HepG2 (cell line): ENCODE measurements around the gene SARS2. TPM values are rescaled to one million over a fixed set of nuclear protein-coding genes. Genes with fewer than 3 reads are reported as not detected.
A peak's percentile ranks its signal among the peaks of the same experiment; 100 is the strongest.

Experiments used
- ATAC-seq: fragments of 200-7000 bp; cut with Tn5 transposase; 3 replicates; pipeline ENCODE4 v1.9.1; 2020; ENCODE audit warnings: mild to moderate bottlenecking, moderate library complexity
- BruUV-seq: library from RNA; stranded (reverse); fragments of 400-500 nt; replicated peaks from 2 replicates; lab custom pipeline; 2021; lab: Mats Ljungman, UMichigan
- CTCF ChIA-PET: fragments of 300-600 bp; formaldehyde crosslinking; extraction: SDS; loops from one replicate; lab custom pipeline; 2021; ENCODE audit warnings: low total read pairs, inconsistent platforms, low intra/inter-chr PET ratio; lab: Yijun Ruan, JAX
- POLR2A ChIA-PET: fragments of 350-600 bp; sonication (Branson Sonifier 250); formaldehyde crosslinking; loops from one replicate; lab custom pipeline; 2020; ENCODE audit warnings: antibody characterized with exemption, inconsistent platforms; lab: Yijun Ruan, JAX
- DNase-seq: peaks from one replicate; pipeline ENCODE4 v3.0.0-alpha.2; 2015; ENCODE audit warnings: low spot score
- FAIRE-seq: peaks from 3 replicates; lab custom pipeline; 2011; peaks lifted over from hg19 to GRCh38; lab: Jason Lieb, UNC
- H2AFZ ChIP-seq: one replicate; pipeline ENCODE4 v1.6.1; 2011; ENCODE audit warnings: low read length, inconsistent platforms
- H3K27ac ChIP-seq: fragments of 300-600 bp; 3 replicates; pipeline ENCODE4 v1.8.0; 2011; ENCODE audit warnings: mixed run types, mild to moderate bottlenecking, mixed read lengths, low read length, inconsistent platforms; ENCODE audit not compliant: insufficient read depth; ENCODE audit errors: extremely low read length
- H3K27me3 ChIP-seq, 2 experiments: fragments of 200-600 bp in 1 of 2; 2 replicates in 1 of 2; 3 replicates in 1 of 2; pipeline versions ENCODE4 v1.6.0 to v1.8.0; 2011; ENCODE audit warnings: low read length in 2 of 2, mild to moderate bottlenecking in 2 of 2, moderate library complexity in 2 of 2, inconsistent platforms in 1 of 2; ENCODE audit not compliant: insufficient read depth in 2 of 2, control insufficient read depth in 1 of 2
- H3K36me3 ChIP-seq, 2 experiments: fragments of 200-600 bp in 1 of 2; replicated peaks in 1 of 2; 2 replicates in 1 of 2; 3 replicates in 1 of 2; pipeline versions ENCODE4 v1.5.1 to v1.8.0; 2011; ENCODE audit warnings: low read length in 2 of 2, inconsistent platforms in 1 of 2; ENCODE audit not compliant: insufficient read depth in 2 of 2, control insufficient read depth in 1 of 2
- H3K4me1 ChIP-seq: 2 replicates; pipeline ENCODE4 v1.5.1; 2012; ENCODE audit warnings: low read length, inconsistent platforms; ENCODE audit not compliant: insufficient read depth
- H3K4me2 ChIP-seq: 2 replicates; pipeline ENCODE4 v1.6.0; 2011; ENCODE audit warnings: low read depth, low read length, inconsistent platforms
- H3K4me3 ChIP-seq, 3 experiments: fragments of 200-600 bp in 1 of 3; sonication (generic), shearing (Covaris generic) in 1 of 3; replicated peaks in 1 of 3; 2 replicates each; pipeline ENCODE4 v1.5.1; 2011 to 2016; ENCODE audit warnings: low read length in 3 of 3, inconsistent platforms in 2 of 3, low read depth in 2 of 3, mild to moderate bottlenecking in 2 of 3, control low read depth in 1 of 3, mixed read lengths in 1 of 3; ENCODE audit not compliant: insufficient read depth in 1 of 3
- H3K79me2 ChIP-seq: one replicate; pipeline ENCODE4 v1.6.1; 2011; ENCODE audit warnings: low read length, inconsistent platforms; ENCODE audit not compliant: insufficient read depth
- H3K9ac ChIP-seq: 2 replicates; pipeline ENCODE4 v1.6.0; 2011; ENCODE audit warnings: mild to moderate bottlenecking, low read depth, low read length, inconsistent platforms; ENCODE audit not compliant: insufficient read depth
- H3K9me3 ChIP-seq: 2 replicates; pipeline ENCODE4 v1.5.1; 2012; ENCODE audit warnings: mild to moderate bottlenecking, low read length
- H4K20me1 ChIP-seq: 2 replicates; pipeline ENCODE4 v1.6.0; 2011; ENCODE audit warnings: inconsistent platforms, mild to moderate bottlenecking, low read length, moderate library complexity; ENCODE audit not compliant: insufficient read depth
- ARNTL ChIP-seq: sonication (generic); formaldehyde crosslinking; IDR thresholded peaks from 2 replicates; pipeline ENCODE4 v1.4.0; 2020; ENCODE audit warnings: mild to moderate bottlenecking, missing genetic modification reagents
- CBX2 ChIP-seq, 2 experiments: fragments of 200-600 bp in 1 of 2; sonication (generic); formaldehyde crosslinking in 1 of 2; IDR thresholded peaks; 2 replicates each; pipeline versions ENCODE4 v1.7.0 to v1.8.1; 2018 to 2022; ENCODE audit warnings: low read depth in 2 of 2, low read length in 1 of 2, mild to moderate bottlenecking in 1 of 2, missing genetic modification reagents in 1 of 2
- FIP1L1 ChIP-seq: fragments of 200-400 bp; formaldehyde crosslinking; IDR thresholded peaks from 2 replicates; pipeline ENCODE4 v1.6.1; 2018; ENCODE audit warnings: low read depth, mild to moderate bottlenecking, low read length, moderate library complexity, borderline replicate concordance; ENCODE audit not compliant: insufficient read depth
- FOXC1 ChIP-seq: sonication (generic); formaldehyde crosslinking; IDR thresholded peaks from 2 replicates; pipeline ENCODE4 v1.8.0; 2022; ENCODE audit warnings: mild to moderate bottlenecking, missing genetic modification reagents, borderline replicate concordance
- HNF1A ChIP-seq, 2 experiments: sonication (generic) in 1 of 2; formaldehyde crosslinking in 1 of 2; IDR thresholded peaks; 2 replicates each; pipeline versions ENCODE4 v1.4.0 to v1.6.1; 2016 to 2020; ENCODE audit warnings: borderline replicate concordance in 1 of 2, low read depth in 1 of 2, mild to moderate bottlenecking in 1 of 2, missing genetic modification reagents in 1 of 2
- KDM6A ChIP-seq: IDR thresholded peaks from 2 replicates; pipeline ENCODE4 v1.6.1; 2016; ENCODE audit warnings: low read depth
- MED13 ChIP-seq: sonication (generic); formaldehyde crosslinking; IDR thresholded peaks from 2 replicates; pipeline ENCODE4 v1.5.0; 2020; ENCODE audit warnings: missing genetic modification reagents
- NFRKB ChIP-seq: fragments of 450-650 bp; IDR thresholded peaks from 2 replicates; pipeline ENCODE4 v1.6.1; 2017
- PAF1 ChIP-seq: IDR thresholded peaks from 2 replicates; pipeline ENCODE4 v1.6.1; 2016; ENCODE audit warnings: missing genetic modification reagents, missing compliant biosample characterization
- SATB2 ChIP-seq: sonication (generic); formaldehyde crosslinking; IDR thresholded peaks from 2 replicates; pipeline ENCODE4 v1.5.0; 2020; ENCODE audit warnings: missing genetic modification reagents
- SIX1 ChIP-seq: sonication (generic); formaldehyde crosslinking; IDR thresholded peaks from 2 replicates; pipeline ENCODE4 v1.4.0; 2020; ENCODE audit warnings: missing genetic modification reagents, borderline replicate concordance
- SMC3 ChIP-seq: IDR thresholded peaks from 2 replicates; pipeline ENCODE4 v1.6.1; 2011; ENCODE audit warnings: low read length, improper control_type of control experiment
- SRSF1 ChIP-seq: fragments of 200-400 bp; formaldehyde crosslinking; optimal IDR thresholded peaks from 2 replicates; pipeline ENCODE3; 2017; ENCODE audit warnings: mild to moderate bottlenecking, low read depth, low read length, moderate library complexity
- ZBTB34 ChIP-seq: sonication (generic); formaldehyde crosslinking; IDR thresholded peaks from 2 replicates; pipeline ENCODE4 v1.8.0; 2022; ENCODE audit warnings: mild to moderate bottlenecking, missing genetic modification reagents
- ZKSCAN1 ChIP-seq: fragments of 150-350 bp; IDR thresholded peaks from 2 replicates; pipeline ENCODE4 v1.6.1; 2014; ENCODE audit warnings: low read length
- ZNF674 ChIP-seq: sonication (generic); formaldehyde crosslinking; IDR thresholded peaks from 2 replicates; pipeline ENCODE4 v1.5.0; 2020; ENCODE audit warnings: low read depth, mild to moderate bottlenecking, missing genetic modification reagents
- ZNF709 ChIP-seq: sonication (generic); formaldehyde crosslinking; IDR thresholded peaks from 2 replicates; pipeline ENCODE4 v1.5.0; 2020; ENCODE audit warnings: mild to moderate bottlenecking, missing genetic modification reagents
- ZNF768 ChIP-seq: sonication (generic); formaldehyde crosslinking; IDR thresholded peaks from 2 replicates; pipeline ENCODE4 v1.4.0; 2020; ENCODE audit warnings: missing genetic modification reagents
- ZNF850 ChIP-seq: sonication (generic); formaldehyde crosslinking; conservative IDR thresholded peaks from 2 replicates; pipeline ENCODE4 v1.9.0; 2021; ENCODE audit warnings: mild to moderate bottlenecking, missing genetic modification reagents
- ZSCAN25 ChIP-seq: sonication (generic); formaldehyde crosslinking; IDR thresholded peaks from 2 replicates; pipeline ENCODE4 v1.8.0; 2022; ENCODE audit warnings: mild to moderate bottlenecking, missing genetic modification reagents
- WGBS: methylation state at CpG from one replicate; pipeline ENCODE4 v1.1.6; 2017; ENCODE audit warnings: low lambda C conversion rate; 5-methylcytosine and 5-hydroxymethylcytosine counted together
- in situ Hi-C: cut with HindIII; loops from 2 replicates; pipeline ENCODE4 v1.10.0; 2017; ENCODE audit warnings: low pct_unique_long_range_greater_than_20kb; ENCODE audit not compliant: extremely low pct_ligation_motif_present
- intact Hi-C: fragments of 100-400 bp; cut with micrococcal nuclease; formaldehyde crosslinking; loops from one replicate; pipeline ENCODE4 v1.10.0; 2022; ENCODE audit not compliant: unreplicated experiment
- polyA plus RNA-seq, 8 experiments: library from polyadenylated mRNA; depleted of rRNA in 3 of 8; stranded (reverse) in 7 of 8; unstranded in 1 of 8; fragments of >200 nt; fragmentation: Illumina TruSeq in 4 of 8; extraction: Trizol in 4 of 8; gene quantifications; 2 replicates each; pipeline versions ENCODE4 v1.2.1 to v1.2.3, GENCODE V29; 2011 to 2016; ENCODE audit warnings: low read depth in 4 of 8, missing spikeins in 1 of 8, mixed read lengths in 1 of 8; ENCODE audit not compliant: insufficient read depth in 1 of 8
- total RNA-seq, 5 experiments: library from RNA; depleted of rRNA; stranded (reverse); fragments of >200 nt; fragmentation: Illumina TruSeq; extraction: Trizol; gene quantifications; 2 replicates each; pipeline ENCODE4 v1.2.3, GENCODE V29; 2016; ENCODE audit warnings: low read depth in 1 of 5

Gene SARS2
- total and polyA plus RNA-seq, 2 of the 13 experiments (the other 11 are each of a cell fraction or from before 2014, with no cell fraction given) = 40.0 to 48.6 TPM

GRCh38 chr19:38932425-38933179 is 2.0 kb upstream of the SARS2 start:
- H2AFZ ChIP-seq = no peak overlapping the region
- ChIA-PET CTCF (no interaction called here), POLR2A (interaction anchor here (1.2 to 2.9 kb wide), 5 partner anchors 32 to 529 kb away, joined by 3 to 14 read pairs (median 11); partner anchors contain the start of genes ECH1, EIF3K, FAM98C and NFKBIB)
- peak; percentile 63 for DNase-seq
- no peak overlapping the region for H3K4me3 ChIP-seq
- H3K9me3 ChIP-seq = 0 out of 2 replicates have a peak, but pooled peaks cover 5% of the 10 kb centered on the region
- no peak overlapping the region for H3K27ac ChIP-seq
- intact Hi-C loops (loop anchor here (5.0 kb wide), 2 partner anchors 200 to 275 kb away; no protein-coding TSS in a partner anchor), in situ Hi-C loops (no loop called here)
- no peak overlapping the region for H3K9ac ChIP-seq
- no peaks in the 10 kb centered on the region; a peak in 2 of 5 replicates for H3K36me3 ChIP-seq
- no TSS peak for BruUV-seq
- H3K27me3 ChIP-seq = no peaks in the 10 kb centered on the region
- H3K4me1 ChIP-seq = peaks cover 50% of the 10 kb centered on the region
- WGBS = 95% methylated on average over 16 of the region's 29 CpGs
- H3K4me2 ChIP-seq = peak overlapping the region; percentile 83; the same call in 1 of the 2 replicates
- ATAC-seq = no peak
- no peaks in the 10 kb centered on the region; the same call in 1 of the 2 replicates for H4K20me1 ChIP-seq
- FAIRE-seq = no peak
- H3K79me2 ChIP-seq = peaks cover 31% of the 10 kb centered on the region
- TF ChIP-seq HNF1A (IDR thresholded peaks at IDR 0.05; ENCODE audit: low read depth) (no peak), HNF1A (CRISPR knock-in tag; IDR thresholded peaks at IDR 0.05; ENCODE audit: borderline replicate concordance) (no peak), SMC3 (peak; percentile 39; the same call in 1 of the 2 replicates), ZNF674 (CRISPR knock-in tag) (no peak), ZKSCAN1 (no peak), SATB2 (CRISPR knock-in tag) (no peak), ARNTL (CRISPR knock-in tag) (no peak), PAF1 (no peak), SIX1 (no peak), ZNF709 (CRISPR knock-in tag) (no peak), FOXC1 (CRISPR knock-in tag) (no peak), SRSF1 (no peak), ZBTB34 (CRISPR knock-in tag) (no peak), NFRKB (no peak), ZNF850 (CRISPR knock-in tag) (no peak), MED13 (CRISPR knock-in tag) (no peak), ZSCAN25 (no peak), CBX2 (IDR thresholded peaks at IDR 0.05; ENCODE audit: low read depth, low read length) (no peak), CBX2 (CRISPR knock-in tag; IDR thresholded peaks at IDR 0.05; ENCODE audit: low read depth) (no peak), KDM6A (CRISPR knock-in tag) (no peak), ZNF768 (CRISPR knock-in tag) (peak; percentile 39; the same call in 1 of the 2 replicates), FIP1L1 (no peak)
